A549 (cell line): ENCODE measurements around the gene DLG2. TPM values are rescaled to one million over a fixed set of nuclear protein-coding genes. Genes with fewer than 3 reads are reported as not detected.

Source experiments
- ATAC-seq, 2 experiments: fragments of 200-7000 bp in 1 of 2; fragments of >200 bp in 1 of 2; cut with Nextera tagmentation in 1 of 2; cut with Tn5 transposase in 1 of 2; 3 replicates each; pipeline versions ENCODE4 v1.8.0 to v1.9.1; 2018 to 2020; ENCODE audit warnings: mild to moderate bottlenecking in 1 of 2, moderate library complexity in 1 of 2
- CTCF ChIA-PET: fragments of 300-600 bp; sonication (Branson Sonifier 250); formaldehyde crosslinking; extraction: SDS; loops from one replicate; lab custom pipeline; 2021; ENCODE audit warnings: antibody characterized with exemption, inconsistent platforms; lab: Yijun Ruan, JAX
- POLR2A ChIA-PET: fragments of 350-600 bp; formaldehyde crosslinking; extraction: SDS; loops from one replicate; lab custom pipeline; 2021; ENCODE audit warnings: antibody characterized with exemption, inconsistent platforms; lab: Yijun Ruan, JAX
- DNase-seq, 2 experiments: peaks; one replicate each; pipeline versions ENCODE4 v3.0.0 to v3.0.0-alpha.2; 2011 to 2016; ENCODE audit warnings: low read depth in 1 of 2, low spot score in 1 of 2
- FAIRE-seq: peaks from 2 replicates; lab custom pipeline; 2011; peaks lifted over from hg19 to GRCh38; lab: Jason Lieb, UNC
- H3K27ac ChIP-seq, 2 experiments: fragments of >200 bp; sonication (Bioruptor Twin); formaldehyde crosslinking; 3 replicates each; pipeline ENCODE4 v1.5.1; 2016 to 2017
- H3K4me1 ChIP-seq: fragments of >200 bp; sonication (Bioruptor Twin); formaldehyde crosslinking; 3 replicates; pipeline ENCODE4 v1.6.1; 2016
- H3K4me2 ChIP-seq: fragments of >200 bp; sonication (Bioruptor Twin); formaldehyde crosslinking; 3 replicates; pipeline ENCODE4 v1.6.1; 2016
- H3K4me3 ChIP-seq: fragments of >200 bp; sonication (Bioruptor Twin); formaldehyde crosslinking; 3 replicates; pipeline ENCODE4 v1.5.1; 2016
- H3K9me3 ChIP-seq: fragments of >200 bp; sonication (Bioruptor Twin); formaldehyde crosslinking; 3 replicates; pipeline ENCODE4 v1.6.1; 2016
- BHLHE40 ChIP-seq: IDR thresholded peaks from 2 replicates; pipeline ENCODE4 v1.6.1; 2012; ENCODE audit warnings: low read depth, low read length, inconsistent platforms
- CBX8 ChIP-seq: fragments of 200-600 bp; sonication (generic); IDR thresholded peaks from 2 replicates; pipeline ENCODE4 v1.6.1; 2016
- CEBPB ChIP-seq, 2 experiments: fragments of >200 bp in 1 of 2; sonication (Bioruptor Twin) in 1 of 2; formaldehyde crosslinking in 1 of 2; IDR thresholded peaks; 2 replicates each; pipeline ENCODE4 v1.6.1; 2012 to 2016
- CHD4 ChIP-seq: fragments of 200-600 bp; sonication (generic); IDR thresholded peaks from 2 replicates; pipeline ENCODE4 v1.6.1; 2016; ENCODE audit warnings: antibody characterized with exemption, mild to moderate bottlenecking, borderline replicate concordance
- EHF ChIP-seq: fragments of 250-450 bp; sonication (Bioruptor Pico); IDR thresholded peaks from 2 replicates; pipeline ENCODE4 v1.5.0; 2020; ENCODE audit warnings: mild to moderate bottlenecking
- EHMT2 ChIP-seq: fragments of 200-600 bp; sonication (generic); IDR thresholded peaks from 2 replicates; pipeline ENCODE4 v1.6.1; 2016; ENCODE audit warnings: antibody characterized with exemption, low read depth, mild to moderate bottlenecking, moderate library complexity
- ELK1 ChIP-seq: fragments of 150-350 bp; IDR thresholded peaks from 2 replicates; pipeline ENCODE4 v1.6.1; 2014; ENCODE audit warnings: low read depth, mild to moderate bottlenecking, low read length
- EP300 ChIP-seq, 2 experiments: fragments of >200 bp; sonication (Bioruptor Twin); formaldehyde crosslinking; IDR thresholded peaks; 2 replicates in 1 of 2; 3 replicates in 1 of 2; pipeline ENCODE4 v1.6.1; 2016 to 2017
- GATA3 ChIP-seq: IDR thresholded peaks from 2 replicates; pipeline ENCODE4 v1.6.1; 2012; ENCODE audit warnings: borderline replicate concordance
- HOXA7 ChIP-seq: fragments of 250-450 bp; sonication (Bioruptor Pico); IDR thresholded peaks from 2 replicates; pipeline ENCODE4 v1.5.0; 2020; ENCODE audit warnings: mild to moderate bottlenecking, moderate library complexity
- HOXB13 ChIP-seq: fragments of 250-450 bp; sonication (Bioruptor Pico); IDR thresholded peaks from 2 replicates; pipeline ENCODE4 v1.5.0; 2020; ENCODE audit warnings: low read depth, mild to moderate bottlenecking, moderate library complexity
- HOXB5 ChIP-seq: fragments of 250-450 bp; sonication (Bioruptor Pico); IDR thresholded peaks from 2 replicates; pipeline ENCODE4 v1.5.0; 2020; ENCODE audit warnings: mild to moderate bottlenecking, moderate library complexity
- JUNB ChIP-seq: fragments of >200 bp; sonication (Bioruptor Twin); formaldehyde crosslinking; IDR thresholded peaks from 2 replicates; pipeline ENCODE4 v1.6.1; 2016
- KDM1A ChIP-seq: fragments of 200-600 bp; sonication (generic); IDR thresholded peaks from 2 replicates; pipeline ENCODE4 v1.6.1; 2016; ENCODE audit warnings: low read depth, mild to moderate bottlenecking
- MAX ChIP-seq: IDR thresholded peaks from 2 replicates; pipeline ENCODE4 v1.6.1; 2012
- MAZ ChIP-seq: fragments of 150-350 bp; IDR thresholded peaks from 2 replicates; pipeline ENCODE4 v1.6.1; 2014; ENCODE audit warnings: antibody characterized with exemption, low read depth, low read length, borderline replicate concordance
- MYC ChIP-seq: IDR thresholded peaks from 2 replicates; pipeline ENCODE4 v1.6.1; 2012; ENCODE audit warnings: mild to moderate bottlenecking, inconsistent platforms, low read length, improper control_type of control experiment, borderline replicate concordance
- NFE2L2 ChIP-seq: fragments of 150-350 bp; conservative IDR thresholded peaks from 2 replicates; pipeline ENCODE4 v1.6.1; 2014; ENCODE audit warnings: low read length
- PBX3 ChIP-seq: IDR thresholded peaks from 2 replicates; pipeline ENCODE4 v1.6.1; 2012
- POLR2A ChIP-seq: IDR thresholded peaks from 2 replicates; pipeline ENCODE4 v1.6.1; 2012; ENCODE audit warnings: mild to moderate bottlenecking, low read length
- RAD21 ChIP-seq, 2 experiments: fragments of >200 bp in 1 of 2; sonication (Bioruptor Twin) in 1 of 2; formaldehyde crosslinking in 1 of 2; IDR thresholded peaks in 1 of 2; conservative IDR thresholded peaks in 1 of 2; 2 replicates in 1 of 2; 3 replicates in 1 of 2; pipeline ENCODE4 v1.6.1; 2012 to 2018; ENCODE audit warnings: inconsistent platforms in 1 of 2
- RCOR1 ChIP-seq: fragments of 150-350 bp; IDR thresholded peaks from 2 replicates; pipeline ENCODE4 v1.6.1; 2014; ENCODE audit warnings: antibody characterized with exemption, low read length, low read depth
- RFX5 ChIP-seq: fragments of 450-650 bp; IDR thresholded peaks from 2 replicates; pipeline ENCODE4 v1.7.1; 2014; ENCODE audit warnings: antibody characterized with exemption, mild to moderate bottlenecking, moderate library complexity
- RNF2 ChIP-seq: fragments of 200-600 bp; sonication (generic); IDR thresholded peaks from 2 replicates; pipeline ENCODE4 v1.6.1; 2016; ENCODE audit warnings: low read depth, mild to moderate bottlenecking, antibody characterized with exemption, moderate library complexity, borderline replicate concordance
- TP53 ChIP-seq: fragments of 250-450 bp; sonication (Bioruptor Pico); IDR thresholded peaks from 2 replicates; pipeline ENCODE4 v1.5.0; 2021; ENCODE audit warnings: mild to moderate bottlenecking, moderate library complexity
- ZC3H11A ChIP-seq: fragments of 450-650 bp; IDR thresholded peaks from 2 replicates; pipeline ENCODE4 v1.6.1; 2014; ENCODE audit warnings: antibody characterized with exemption, mild to moderate bottlenecking
- ZFP36 ChIP-seq: fragments of 450-650 bp; IDR thresholded peaks from 2 replicates; pipeline ENCODE4 v1.6.1; 2014; ENCODE audit warnings: borderline replicate concordance; ENCODE audit not compliant: partially characterized antibody
- ZSCAN20 ChIP-seq: fragments of 250-450 bp; sonication (Bioruptor Pico); IDR thresholded peaks from 2 replicates; pipeline ENCODE4 v1.8.0; 2022; ENCODE audit warnings: mild to moderate bottlenecking, moderate library complexity
- WGBS: methylation state at CpG from one replicate; pipeline ENCODE4 v1.1.6; 2017; ENCODE audit errors: missing lambda C conversion rate; 5-methylcytosine and 5-hydroxymethylcytosine counted together
- polyA plus RNA-seq, 4 experiments: library from polyadenylated mRNA; depleted of rRNA in 3 of 4; stranded (reverse); fragments of >200 nt; fragmentation: RNase III in 1 of 4; extraction: RNeasy Plus Mini Kit Qiagen cat#74134 plus additional on column Dnase treatment in 1 of 4; gene quantifications; 2 replicates in 3 of 4; 3 replicates in 1 of 4; pipeline ENCODE4 v1.2.3, GENCODE V29; 2011 to 2017
- TF ChIP-seq, protein P1 (sequence below): fragments of 450-650 bp; IDR thresholded peaks from 2 replicates; pipeline ENCODE4 v1.6.1; 2014; ENCODE audit warnings: antibody characterized with exemption
- TF ChIP-seq, protein P2 (sequence below): IDR thresholded peaks from 2 replicates; pipeline ENCODE4 v1.6.1; 2012; ENCODE audit warnings: low read depth, borderline replicate concordance

The DLG2 gene
- polyA plus RNA-seq, 2 of the 4 experiments (the other 2 are of a cell fraction), result 0.26 to 0.79 TPM

DNA sequence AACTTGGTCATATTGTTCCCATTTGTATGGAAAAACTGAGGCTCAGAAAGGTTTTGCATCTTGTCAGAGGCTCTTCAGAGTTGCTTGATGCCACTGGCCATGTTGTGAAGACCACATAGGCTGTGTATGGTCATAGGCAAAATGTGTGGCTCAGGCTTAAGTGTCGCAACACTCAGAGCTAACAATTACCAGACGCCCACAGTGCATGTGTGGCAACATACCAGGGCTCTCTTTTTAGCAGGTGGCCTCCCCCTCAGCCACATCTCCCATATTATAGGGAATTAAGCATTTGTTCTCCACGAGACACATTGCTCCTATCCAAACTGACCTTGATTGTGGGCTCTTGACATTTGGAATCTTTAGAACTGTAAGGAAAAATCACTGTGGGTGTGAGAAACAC is 802.5 kb downstream of the DLG2 start (continued):
- TF ChIP-seq HOXB5 (no peak), JUNB (no peak), MAZ (no peak)

DNA sequence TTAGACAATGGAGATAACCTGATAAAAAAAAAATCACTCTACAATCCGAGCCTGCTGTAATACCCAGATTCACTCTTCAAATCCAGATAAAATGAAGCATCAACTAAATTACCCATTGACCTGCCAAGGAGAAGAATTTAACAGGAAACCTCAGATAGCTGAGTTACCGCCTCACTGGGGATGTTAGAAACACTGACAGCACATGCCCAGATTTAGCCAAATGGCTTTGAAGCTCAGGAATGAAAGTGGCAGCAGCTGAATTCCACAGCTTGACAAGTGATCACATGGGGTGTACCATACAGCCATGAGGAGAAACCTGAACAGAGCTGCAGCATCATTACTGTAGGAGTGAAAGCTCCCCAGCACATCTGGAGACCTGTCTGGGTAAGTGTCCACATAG is 807.6 kb downstream of the DLG2 start:
- Histone ChIP-seq H3K27ac (no peak overlapping the region), H3K4me1 (peaks cover 11% of the 10 kb centered on the region; the same call in 1 of the 3 replicates), H3K9me3 (no peaks in the 10 kb centered on the region), H3K4me3 (no peak overlapping the region), H3K4me2 (no peak overlapping the region)
- CTCF ChIA-PET, result interaction anchor here (0.7 kb wide), 1 partner anchor 18 kb away, joined by 4 read pairs; no protein-coding TSS in a partner anchor
- 44% methylated on average over 2 of the region's 2 CpGs for WGBS
- FAIRE-seq (no peak), DNase-seq (no peak), ATAC-seq (no peak)
- TF ChIP-seq RAD21 (conservative IDR thresholded peaks at IDR 0.05 in 1 of 2, IDR thresholded peaks at IDR 0.05 in 1 of 2) (no peak), MYC (no peak), EP300 (IDR thresholded peaks at IDR 0.05) (no peak), PBX3 (no peak), ZC3H11A (no peak), EHF (CRISPR knock-in tag) (no peak), RNF2 (no peak), RCOR1 (no peak), KDM1A (no peak), ZFP36 (no peak), HOXB5 (no peak)
- TF ChIP-seq, protein P1, sequence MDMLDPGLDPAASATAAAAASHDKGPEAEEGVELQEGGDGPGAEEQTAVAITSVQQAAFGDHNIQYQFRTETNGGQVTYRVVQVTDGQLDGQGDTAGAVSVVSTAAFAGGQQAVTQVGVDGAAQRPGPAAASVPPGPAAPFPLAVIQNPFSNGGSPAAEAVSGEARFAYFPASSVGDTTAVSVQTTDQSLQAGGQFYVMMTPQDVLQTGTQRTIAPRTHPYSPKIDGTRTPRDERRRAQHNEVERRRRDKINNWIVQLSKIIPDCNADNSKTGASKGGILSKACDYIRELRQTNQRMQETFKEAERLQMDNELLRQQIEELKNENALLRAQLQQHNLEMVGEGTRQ, result no peak
- POLR2A ChIA-PET, result no interaction called here

DNA sequence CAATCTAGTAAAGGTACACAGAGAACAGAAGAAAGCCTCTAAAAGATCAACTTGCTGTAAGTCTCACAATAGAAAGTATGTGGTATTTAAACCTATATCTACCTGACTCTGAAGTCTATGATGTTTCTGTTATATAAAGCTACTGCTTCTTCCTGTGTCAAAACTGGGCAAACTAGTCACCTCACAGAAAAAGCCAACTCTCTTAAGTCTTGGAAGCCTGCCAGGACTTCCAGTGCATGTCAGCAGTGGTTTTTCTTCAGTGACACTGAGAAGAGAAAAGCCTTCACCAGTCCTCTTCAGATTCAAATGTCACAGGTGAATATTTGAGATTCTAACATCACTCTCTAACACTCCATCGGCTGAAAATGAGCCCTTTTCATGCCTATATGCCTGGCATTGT is 808.0 kb downstream of the DLG2 start:
- no peak for DNase-seq
- no peaks in the 10 kb centered on the region for H3K9me3 ChIP-seq
- POLR2A ChIA-PET, result no interaction called here
- CTCF ChIA-PET, result interaction anchor here (0.7 kb wide), 1 partner anchor 18 kb away, joined by 4 read pairs; no protein-coding TSS in a partner anchor
- WGBS, result 7% methylated on average over 1 of the region's 1 CpG
- TF ChIP-seq MAZ (no peak), EHMT2 (no peak), NFE2L2 (no peak), MAX (no peak), CEBPB (IDR thresholded peaks at IDR 0.05) (no peak), CBX8 (no peak), ZC3H11A (no peak), ZSCAN20 (CRISPR knock-in tag) (no peak), HOXA7 (no peak), POLR2A (no peak), RFX5 (no peak), CHD4 (no peak), TP53 (CRISPR knock-in tag) (no peak), BHLHE40 (no peak), GATA3 (no peak), HOXB13 (CRISPR knock-in tag) (no peak), ELK1 (no peak)
- TF ChIP-seq, protein P2, sequence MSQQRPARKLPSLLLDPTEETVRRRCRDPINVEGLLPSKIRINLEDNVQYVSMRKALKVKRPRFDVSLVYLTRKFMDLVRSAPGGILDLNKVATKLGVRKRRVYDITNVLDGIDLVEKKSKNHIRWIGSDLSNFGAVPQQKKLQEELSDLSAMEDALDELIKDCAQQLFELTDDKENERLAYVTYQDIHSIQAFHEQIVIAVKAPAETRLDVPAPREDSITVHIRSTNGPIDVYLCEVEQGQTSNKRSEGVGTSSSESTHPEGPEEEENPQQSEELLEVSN, result no peak
- TF ChIP-seq, protein P1, result no peak
- peaks cover 11% of the 10 kb centered on the region; the same call in 1 of the 3 replicates for H3K4me1 ChIP-seq
- no peak for FAIRE-seq
- no peak overlapping the region for H3K27ac ChIP-seq
- no peak overlapping the region; the same call in 2 of the 3 replicates for H3K4me2 ChIP-seq
- no peak for ATAC-seq
- H3K4me3 ChIP-seq, result no peak overlapping the region
